Inflammatory macrophage (primary cell): ENCODE results near the gene RBX1.
"Not testable (repeated sequence)": the region's sequence is repeated elsewhere in the genome, so short reads cannot be mapped to it uniquely, and the experiment has no call there.

ENCODE experiments used
- DNase-seq, 2 donors: peaks; one replicate each; pipeline ENCODE4 v3.0.0-alpha.2; 2020 to 2022
- total RNA-seq, 18 experiments: gene quantifications; one replicate each; lab custom pipeline; 2026; ENCODE audit warnings: mixed read lengths in 6 of 18, inconsistent platforms in 2 of 18; lab: John Stamatoyannopoulos, UW

Gene RBX1
- total RNA-seq, result 35.4 to 71.3 (median 53.7) reads per million in 18 experiments

DNA sequence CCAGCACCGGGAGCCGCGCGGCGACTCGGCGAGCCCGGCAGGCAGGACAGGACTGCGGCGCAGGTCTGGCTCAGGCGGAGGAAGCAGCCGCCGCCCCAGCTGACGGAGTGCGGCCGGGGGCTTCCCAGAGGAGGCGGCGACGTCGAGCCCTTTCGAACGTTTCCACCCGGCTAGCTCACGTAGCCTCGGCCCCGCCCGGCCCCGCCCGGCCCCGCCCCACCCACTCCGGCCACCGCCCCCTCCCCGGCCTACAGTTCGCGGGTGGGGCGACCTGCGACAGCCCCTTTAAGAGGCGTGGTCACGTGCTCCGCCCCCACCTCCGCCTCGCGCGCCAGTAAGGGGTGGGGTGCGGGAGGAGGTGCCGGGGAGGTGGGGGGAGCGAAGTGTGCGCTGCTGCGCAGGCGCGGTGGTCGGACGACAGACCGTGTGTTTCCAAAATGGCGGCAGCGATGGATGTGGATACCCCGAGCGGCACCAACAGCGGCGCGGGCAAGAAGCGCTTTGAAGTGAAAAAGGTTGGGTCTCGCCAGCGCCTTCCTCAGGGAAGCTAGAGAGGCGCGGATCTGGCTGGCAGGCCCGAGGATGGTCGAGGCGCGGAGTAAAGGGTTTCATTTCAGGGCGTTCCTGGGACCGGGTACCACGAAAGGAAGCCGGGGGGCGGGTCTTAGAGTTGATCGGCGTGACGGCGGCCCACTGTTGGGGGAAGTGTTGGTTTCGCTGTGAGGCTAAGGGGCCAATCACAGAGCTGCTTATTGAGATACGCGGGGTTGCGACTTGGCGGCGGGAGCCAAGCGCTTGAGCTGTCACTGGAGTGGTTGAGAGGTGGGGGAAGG is at the start of gene RBX1:
Gene RBX1 (plus strand): TSS at position 417 of the 833 bp plus-strand sequence. CDS start 21 bp downstream, at position 438.
- DNase-seq, result peak; percentile 98 to 99

DNA sequence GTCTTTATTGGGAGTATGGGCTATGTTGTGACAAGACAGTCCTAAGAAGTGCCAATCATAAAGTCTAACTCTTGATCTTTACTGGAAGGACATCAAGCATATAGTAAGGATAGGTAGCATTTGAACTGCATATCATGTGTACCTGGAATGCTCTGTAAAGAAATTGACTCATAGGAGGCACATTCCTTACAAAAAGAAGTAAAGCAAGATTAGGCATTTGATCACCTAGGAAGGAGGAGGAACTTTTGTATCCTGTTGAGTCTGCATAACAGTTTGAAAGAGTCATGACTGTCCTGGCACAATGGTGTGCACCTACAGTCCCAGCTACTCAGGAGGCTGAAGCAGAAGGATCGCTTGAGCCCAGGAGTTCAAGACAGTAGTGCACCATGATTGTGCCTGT is 47.1 kb upstream of the RBX1 start:
- DNase-seq, result no peak

DNA sequence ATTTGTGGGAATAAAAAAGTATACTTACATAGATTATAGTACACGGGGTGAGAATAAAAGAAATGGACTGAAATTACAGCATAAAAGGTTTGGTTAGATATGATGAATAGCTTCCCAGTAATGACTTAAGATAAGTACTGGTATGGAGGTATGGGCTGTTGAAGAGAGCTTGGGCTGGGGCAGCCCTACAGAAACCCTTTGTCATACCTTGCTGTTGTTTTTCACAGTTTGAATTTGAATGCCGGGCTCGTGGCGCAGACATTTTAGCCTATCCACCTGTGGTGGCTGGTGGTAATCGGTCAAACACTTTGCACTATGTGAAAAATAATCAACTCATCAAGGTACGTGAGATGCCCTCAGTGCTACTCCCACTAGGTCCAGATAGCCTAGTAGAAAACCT is 42.3 kb upstream of the RBX1 start:
- no peak for DNase-seq

DNA sequence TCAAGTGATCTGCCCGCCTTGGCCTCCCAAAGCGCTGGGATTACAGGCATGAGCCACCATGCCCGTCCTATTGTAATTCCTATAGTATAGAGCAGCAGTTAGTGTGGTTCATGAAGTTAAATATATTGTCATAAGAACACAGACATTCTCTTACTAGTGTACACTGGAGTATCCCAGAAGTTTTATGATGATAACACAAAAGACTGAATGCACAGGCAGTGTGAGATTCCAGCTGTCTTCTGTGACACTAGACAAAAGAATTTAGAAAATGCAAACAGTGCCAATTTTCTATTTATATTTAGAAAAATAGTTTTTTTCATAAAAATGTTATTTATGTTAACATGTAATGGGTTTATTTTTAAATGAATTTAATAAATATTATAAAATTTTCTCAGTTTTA is 39.4 kb upstream of the RBX1 start:
- DNase-seq, result no peak

DNA sequence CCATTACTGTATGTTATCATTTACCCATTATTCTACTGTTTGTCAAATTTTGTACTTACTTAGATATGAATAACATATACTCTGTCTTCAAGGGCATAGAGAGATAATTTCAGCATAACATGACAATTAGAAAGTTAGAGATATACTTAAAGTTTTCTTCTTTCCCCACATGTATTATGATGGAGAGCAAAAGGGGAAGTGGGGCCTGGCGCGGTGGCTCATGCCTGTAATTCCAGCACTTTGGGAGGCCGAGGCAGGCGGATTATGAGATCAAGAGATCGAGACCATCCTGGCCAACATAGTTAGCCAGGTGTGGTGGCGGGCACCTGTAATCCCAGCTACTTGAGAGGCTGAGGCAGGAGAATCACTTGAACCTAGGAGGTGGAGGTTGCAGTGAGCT is 38.2 kb upstream of the RBX1 start:
- not testable (repeated sequence) for DNase-seq

DNA sequence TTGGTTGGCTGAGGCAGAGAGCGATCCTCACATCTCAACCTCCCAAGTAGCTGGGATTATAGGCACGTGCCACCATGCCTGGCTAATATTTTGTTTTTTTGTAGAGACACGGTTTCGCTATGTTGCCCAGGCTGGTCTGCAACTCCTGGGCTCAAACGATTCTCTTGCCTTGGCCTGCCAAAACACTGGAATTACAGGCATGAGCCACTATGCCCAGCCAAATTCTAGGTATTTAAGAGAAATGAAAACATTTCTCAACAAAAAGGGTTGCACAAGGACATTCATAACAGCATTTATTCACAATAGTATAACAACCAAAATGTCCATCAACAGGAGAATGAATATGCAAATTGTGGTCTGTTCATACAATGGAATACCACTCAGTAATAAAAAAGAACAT is 31.7 kb upstream of the RBX1 start:
- no peak for DNase-seq

DNA sequence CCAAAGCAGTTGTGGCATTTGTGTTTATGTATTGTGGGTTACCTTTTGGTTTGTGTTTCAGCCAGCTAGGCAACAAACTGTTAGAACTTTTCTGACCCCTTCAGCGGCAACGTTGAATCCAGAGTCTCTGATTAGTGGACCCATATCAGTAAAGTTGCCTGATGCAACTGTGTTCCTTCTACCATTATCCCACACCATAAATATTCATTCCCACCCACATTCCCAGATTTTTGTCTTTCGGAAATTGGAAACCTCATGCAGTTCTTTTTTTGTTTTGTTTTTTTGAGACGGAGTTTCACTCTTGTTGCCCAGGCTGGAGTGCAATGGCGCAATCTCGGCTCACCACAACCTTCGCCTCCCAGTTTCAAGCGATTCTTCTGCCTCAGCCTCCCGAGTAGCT is 30.7 kb upstream of the RBX1 start:
- DNase-seq, result no peak

DNA sequence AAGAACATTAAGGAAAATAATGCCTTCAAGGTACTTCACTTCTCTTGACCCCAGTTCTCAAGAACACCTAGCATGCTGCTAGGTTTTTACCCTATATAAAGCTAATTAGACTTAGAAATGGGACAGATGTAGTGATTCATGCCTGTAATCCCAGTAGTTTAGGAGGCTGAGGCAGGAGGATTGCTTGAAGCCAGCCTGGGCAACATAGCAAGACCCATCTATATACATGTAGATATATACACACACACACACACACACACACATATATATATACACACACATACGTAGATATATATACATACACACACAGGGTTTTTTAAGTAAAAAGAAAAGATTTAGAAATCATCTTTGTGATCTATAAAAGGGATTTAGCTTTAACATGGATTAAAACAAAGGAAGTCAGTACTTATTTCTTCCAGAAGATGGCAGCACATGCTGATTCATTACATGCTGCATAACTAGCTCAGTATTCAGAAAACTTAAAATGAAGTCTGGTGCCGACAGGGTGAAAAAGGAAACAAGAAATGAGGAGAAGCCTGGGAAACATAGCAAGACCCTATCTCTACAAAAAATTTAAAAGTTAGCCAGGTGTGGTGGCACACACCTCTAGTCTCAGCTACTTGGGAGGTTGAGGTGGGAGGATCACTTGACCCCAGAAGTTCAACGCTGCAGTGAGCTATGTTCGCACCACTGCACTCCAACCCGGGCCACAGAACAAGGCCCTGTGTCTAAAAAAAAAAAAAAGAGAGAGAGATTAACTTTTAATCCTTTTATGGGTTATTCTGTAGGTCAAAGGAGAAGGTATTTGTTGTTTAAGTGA is 28.5 kb upstream of the RBX1 start:
- peak; percentile 67 to 84 for DNase-seq

DNA sequence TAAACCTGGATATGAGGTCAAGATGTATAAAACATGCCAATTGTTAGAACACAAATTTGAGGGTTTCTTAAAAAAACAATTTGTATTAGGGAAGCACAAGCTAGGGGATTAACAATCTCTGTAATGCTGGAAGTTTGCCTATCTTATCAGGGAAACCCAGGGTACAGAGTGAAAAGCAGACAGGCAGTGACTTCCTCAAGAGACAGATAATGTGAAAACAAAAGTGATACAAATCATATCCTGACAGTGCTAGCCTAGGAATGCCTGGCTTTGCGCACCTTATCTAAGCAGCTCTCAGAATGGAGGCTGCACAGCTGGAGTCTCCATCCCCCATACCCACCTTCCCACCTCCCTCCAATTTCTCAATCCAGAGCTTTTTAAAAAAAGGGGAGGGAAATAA is 22.5 kb upstream of the RBX1 start:
- DNase-seq, result no peak

DNA sequence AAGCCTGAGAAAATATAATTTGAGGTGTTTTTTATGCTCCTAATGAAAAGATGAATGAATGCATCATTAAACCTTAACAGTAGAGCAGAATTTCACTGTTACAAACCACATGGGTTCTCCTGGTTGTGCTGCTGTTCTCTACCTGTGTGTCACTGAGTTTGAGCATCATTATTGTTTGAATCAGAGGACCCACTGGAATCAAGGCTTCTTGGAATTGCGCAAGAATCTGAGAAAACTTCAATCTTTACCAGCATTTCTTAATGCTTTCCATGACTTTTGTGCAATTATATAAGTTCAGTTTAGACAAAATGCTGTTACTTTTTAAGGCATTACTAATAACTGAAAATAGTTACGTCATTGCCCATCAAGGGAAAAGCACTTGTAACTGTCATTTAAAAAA is 18.8 kb upstream of the RBX1 start:
- no peak for DNase-seq

DNA sequence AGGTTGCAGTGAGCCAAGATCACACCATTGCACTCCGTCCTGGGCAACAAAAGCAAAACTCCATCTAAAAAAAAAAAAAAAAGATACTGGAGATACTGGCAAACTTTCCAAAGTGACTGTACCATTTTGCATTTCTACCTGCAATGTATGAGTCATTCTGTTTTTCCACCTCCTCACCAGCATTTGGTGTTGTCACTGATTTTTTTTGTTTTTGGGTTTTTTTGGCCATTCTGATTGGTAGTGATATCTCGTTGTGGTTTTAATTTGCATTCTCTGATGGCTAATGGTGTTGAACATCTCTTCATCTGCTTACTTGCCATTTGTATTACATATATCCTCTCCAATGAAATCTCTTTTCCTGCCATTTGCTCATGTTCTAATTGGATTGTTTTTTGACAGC is 12.0 kb upstream of the RBX1 start:
- DNase-seq, result no peak

DNA sequence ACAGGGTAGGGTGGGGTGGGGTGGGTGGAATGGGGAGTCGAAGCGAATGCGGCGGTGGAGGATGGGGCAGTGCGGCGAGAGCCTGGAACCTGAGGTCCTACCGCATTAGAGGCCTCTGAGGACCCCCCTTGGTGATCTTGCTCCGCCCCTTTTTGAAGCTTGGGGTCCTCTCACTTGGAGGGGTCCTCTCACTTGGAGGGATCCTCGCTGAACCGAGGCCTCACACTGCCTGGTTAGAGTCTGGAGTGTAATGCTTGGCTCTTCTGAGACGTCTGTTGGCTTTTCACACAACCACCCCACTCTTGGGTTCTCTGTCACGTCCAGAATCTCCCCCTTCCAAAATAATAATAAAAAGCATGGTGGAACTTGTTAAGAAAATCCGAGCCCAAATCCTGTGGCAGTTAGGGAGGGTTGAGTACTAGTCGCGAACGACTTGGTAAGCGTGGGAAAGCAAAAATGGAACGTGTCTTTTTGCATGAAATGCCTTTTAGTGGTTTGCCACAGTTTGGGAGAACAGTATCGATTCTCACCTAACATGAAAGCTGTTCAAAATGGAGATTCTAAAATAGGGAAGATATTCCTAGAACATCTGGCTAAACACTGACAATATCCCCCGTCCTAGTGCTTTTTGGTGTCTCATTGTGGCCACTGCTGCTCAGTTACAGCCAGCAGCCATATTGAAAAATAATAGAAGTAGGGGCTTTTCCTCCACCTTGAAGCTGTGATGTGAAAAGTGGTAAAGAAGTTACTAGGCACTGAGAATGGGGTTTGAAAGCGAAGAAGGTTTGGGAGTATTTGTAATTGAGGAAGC is 822 bp downstream of the RBX1 start:
- DNase-seq, result peak; percentile 21 to 24

DNA sequence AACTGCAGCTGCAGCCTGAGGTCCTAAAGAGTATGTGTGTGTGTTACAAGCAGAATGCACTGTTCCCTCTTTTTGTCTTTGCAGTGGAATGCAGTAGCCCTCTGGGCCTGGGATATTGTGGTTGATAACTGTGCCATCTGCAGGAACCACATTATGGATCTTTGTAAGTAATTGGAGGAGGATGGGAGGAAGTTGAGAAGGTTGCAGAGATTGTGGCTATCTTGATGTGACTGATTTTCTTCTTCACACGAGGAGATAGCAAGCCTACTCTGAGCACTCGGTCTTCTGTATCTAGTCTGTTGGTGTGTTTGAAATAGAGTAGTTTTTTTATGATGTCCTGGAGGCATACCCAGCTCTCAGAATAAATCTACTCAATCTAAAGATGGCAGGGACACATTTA is 2.3 kb downstream of the RBX1 start:
- no peak for DNase-seq

DNA sequence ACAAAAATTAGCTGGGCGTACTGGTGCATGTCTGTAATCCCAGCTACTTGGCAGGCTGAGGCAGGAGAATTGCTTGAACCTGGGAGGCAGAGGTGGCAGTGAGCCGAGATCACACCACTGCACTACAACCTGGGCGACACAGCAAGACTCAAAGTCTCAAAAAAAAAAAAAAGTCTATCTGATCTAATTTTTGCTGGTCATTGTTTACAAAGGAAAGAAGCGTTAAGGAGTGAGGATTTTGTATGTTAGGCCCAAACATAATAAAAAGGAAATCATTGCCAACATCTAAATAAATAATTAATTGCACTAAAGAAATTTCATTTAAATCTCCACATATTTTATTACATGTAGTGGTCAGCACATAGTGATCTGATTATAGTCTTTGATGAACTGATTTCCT is 2.9 kb downstream of the RBX1 start:
- DNase-seq, result no peak

DNA sequence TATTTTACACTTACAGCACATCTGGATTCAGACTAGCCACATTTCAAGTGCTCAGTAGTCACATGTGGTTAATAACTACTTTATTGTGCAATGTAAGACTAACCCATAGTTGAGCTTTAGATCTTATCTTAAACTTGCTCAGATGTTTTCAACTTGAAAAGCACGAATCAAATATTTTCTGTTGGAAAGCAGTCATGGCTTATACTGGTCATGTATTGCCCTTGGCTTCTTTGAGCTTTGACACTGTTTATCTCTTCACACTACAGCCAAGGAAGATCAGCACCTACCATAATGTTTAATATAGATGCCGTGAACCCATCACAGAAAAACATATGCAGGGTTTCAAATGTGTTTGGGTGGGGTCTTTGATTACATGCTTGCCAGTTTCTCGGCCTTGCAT is 4.4 kb downstream of the RBX1 start:
- DNase-seq, result no peak

DNA sequence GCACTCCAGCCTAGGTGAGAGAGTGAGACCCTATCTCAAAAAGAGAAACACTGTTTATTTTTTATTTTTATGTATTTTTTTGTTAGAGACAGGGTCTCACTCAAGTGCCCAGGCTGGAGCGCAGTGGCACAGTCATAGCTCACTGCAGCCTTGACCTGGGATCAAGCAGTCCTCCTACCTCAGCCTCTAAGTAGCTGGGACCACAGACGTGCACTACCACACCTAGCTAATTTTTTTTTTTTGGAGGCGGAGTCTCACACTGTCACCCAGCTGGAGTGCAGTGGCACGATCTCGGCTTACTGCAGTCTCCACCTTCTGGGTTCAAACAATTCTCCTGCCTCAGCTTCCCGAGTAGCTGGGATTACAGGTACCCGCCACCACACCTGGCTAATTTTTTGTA is 6.4 kb downstream of the RBX1 start:
- DNase-seq, result no peak

DNA sequence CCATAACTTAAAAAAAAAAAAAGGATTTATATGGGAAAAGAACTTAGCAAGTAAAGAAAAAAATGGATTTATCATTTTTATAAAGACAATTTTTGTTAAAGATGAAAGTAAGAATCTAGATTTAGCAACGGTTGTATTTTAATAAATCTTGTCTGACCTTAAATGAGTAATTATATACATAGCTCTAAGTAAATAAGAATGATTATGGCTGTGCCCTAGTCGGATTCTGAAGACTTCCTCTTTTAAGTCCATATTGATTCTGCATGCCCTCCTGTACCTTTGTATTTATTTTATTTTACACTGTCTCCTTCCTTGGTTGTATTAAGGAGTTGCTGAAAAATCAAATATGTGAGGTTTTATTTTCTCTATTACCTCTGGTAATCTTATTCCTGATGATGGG is 7.1 kb downstream of the RBX1 start:
- no peak for DNase-seq

DNA sequence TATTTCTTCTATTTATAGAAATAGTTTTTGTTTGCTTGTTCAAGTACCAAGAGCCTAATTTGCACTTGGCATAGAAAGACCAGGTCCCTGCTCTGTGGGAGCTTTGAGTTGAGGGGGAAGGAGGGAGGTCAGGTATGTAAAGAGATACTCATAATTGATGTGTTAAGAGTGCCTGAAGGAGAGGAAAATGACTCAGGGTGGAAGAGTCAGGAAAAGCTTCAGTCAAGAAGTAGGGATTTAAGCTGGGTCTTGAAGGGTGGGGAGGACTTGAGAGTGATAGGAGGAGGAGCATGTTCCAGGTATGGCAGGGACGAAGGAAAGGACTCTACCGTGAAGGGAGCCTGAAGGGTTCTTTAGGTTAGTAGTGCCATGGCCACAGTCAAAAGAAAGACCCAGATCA is 9.0 kb downstream of the RBX1 start:
- no peak for DNase-seq

DNA sequence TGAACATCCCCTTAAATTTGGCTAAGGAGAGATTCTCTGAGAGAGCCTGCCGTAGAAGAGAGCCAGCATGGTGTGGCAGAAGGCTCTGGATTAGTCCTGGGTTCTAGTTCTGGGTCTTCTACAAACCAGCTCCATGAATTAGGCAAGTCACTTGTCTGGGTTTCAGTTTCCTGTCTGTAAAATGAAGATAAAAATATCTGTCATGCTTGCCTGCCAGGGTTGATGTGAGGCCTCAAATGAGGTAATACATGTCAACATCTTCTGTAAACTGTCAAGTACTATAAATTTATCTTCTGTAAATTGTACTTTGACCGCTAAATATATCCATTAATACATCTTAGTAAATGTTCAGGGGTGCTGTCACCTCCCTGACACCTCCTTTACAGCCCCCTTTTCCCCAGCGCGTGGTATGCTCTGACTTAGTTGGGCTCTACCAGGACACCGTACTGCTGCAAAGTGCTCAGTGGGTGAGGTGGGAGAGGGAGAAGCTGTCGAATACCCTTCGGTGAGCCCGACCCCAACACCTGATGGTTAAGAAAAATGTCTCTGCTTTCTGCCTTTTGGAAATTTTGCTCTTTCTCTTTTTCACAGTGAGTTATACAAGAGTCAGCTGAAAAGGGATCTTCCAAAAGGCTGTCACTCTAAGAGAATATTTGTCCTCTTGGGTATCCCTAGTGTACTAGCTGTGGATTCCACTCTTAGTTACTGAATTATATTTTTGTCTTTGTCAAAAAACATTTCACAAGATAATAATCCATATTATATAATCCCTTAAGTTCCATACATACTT is 15.0 kb downstream of the RBX1 start:
- DNase-seq, result peak; percentile 68 to 71

DNA sequence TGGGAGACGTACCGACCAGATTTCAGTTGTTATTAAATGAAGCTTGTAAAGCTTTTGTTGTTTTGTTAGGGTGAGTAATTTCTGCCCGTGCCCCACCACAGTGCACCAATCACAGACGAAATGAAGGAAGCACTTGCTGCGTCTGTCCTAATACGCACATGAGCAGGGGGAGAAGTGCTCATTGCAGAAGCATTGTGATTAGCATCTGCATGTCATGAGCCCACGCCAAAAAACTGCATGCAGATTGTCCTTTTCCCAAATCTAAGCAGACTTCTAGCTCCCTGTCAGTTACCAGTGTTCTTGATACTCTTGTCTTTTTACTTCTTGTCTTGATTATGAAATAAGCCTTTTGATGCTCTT is 15.5 kb downstream of the RBX1 start:
- peak; percentile 82 to 93 for DNase-seq

DNA sequence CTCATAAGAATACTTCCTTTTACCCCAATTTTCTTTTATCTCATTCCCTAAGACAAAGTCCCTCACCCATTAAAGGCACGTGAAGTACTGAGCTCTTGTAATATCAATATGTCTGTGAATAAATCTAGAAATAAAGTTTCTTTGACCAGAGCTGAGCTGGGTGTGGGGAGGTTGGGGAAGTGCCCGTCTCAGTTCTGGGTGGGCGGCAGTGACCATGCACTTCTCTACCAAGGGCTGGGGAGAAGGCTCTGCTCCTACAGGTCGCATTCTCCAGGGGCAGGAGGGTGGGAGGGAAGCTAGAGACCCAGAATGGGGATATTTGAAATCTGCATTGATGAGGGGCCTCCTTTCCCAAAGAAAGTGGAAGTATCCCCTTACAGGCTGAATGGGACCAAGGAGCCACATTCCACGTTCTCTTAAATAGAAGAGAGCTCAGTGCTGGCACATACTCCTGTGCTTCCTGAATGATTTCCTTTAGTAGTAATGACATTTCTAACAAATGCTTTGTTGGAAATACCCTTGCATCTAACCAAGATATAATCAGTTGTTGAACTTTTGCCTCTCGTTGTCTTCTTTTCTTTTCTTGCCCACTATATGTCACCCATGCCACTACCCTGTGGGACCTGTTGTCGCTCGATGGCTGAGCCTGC is 16.1 kb downstream of the RBX1 start:
- peak; percentile 61 to 85 for DNase-seq

DNA sequence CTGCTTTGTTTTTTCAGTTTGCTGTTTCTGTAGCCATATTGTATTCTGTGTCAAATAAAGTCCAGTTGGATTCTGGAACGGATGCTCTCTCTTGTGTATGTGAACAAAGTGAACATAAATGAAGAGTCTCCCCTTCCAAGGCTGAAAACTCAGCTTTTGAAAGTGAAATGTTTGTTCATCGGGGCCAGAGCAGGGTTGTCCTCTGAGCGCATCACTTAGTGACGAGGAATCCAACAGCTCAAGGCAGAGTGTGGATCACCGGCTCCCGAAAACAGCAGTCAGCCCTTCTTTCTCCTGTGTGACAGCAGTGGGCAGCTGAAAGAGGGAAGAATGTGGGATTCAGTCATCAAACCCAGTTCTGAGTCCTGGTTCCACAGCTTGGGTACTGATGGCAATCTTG is 21.4 kb downstream of the RBX1 start:
- DNase-seq, result no peak
